ENCODE measurements around the gene DIS3L2. TPM values are rescaled to one million over a fixed set of nuclear protein-coding genes. Genes with fewer than 3 reads are reported as not detected.

Gene DIS3L2
- total RNA-seq, 3 donors from 2014 or later (not counting 1 experiment from before 2014, with no cell fraction given), result 56.4 to 63.6 (median 59.4) TPM

DNA sequence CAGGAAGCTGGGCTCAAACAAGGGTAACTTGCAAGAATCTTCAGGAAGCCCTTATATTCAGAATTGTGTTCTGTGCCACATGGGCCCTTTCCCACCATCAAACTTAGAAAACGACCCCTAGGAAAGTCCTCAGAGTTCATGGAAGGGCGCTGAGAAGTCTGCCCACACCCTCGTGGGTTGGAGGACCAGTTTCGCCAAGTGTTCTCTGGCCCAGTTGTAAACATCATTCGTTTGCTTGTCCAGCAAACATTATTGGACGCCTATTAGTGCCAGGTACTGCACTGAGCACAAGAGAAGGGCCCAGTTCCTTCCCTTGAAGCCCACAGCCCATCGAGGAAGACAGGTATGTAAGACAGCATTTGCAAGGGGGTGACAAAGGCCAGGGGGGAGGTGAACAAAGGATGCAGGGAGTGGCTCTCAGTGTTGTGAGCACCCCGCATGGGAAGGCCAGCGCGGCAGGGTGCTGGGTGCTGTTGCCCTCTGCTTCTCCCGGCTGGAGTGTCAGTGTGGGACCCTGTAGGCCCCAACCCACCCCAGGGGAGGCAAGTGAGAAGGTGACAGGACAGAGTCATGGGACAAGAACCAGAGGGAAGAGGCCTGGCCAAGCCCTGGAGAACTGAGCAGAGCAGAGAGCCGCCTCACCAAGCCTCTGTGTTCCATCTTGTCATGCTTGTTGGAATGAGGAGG is 356.8 kb downstream of the DIS3L2 start:
- no peaks in the 10 kb centered on the region for H3K36me3 Mint-ChIP-seq
- no peak for DNase-seq
- no peak for ATAC-seq

DNA sequence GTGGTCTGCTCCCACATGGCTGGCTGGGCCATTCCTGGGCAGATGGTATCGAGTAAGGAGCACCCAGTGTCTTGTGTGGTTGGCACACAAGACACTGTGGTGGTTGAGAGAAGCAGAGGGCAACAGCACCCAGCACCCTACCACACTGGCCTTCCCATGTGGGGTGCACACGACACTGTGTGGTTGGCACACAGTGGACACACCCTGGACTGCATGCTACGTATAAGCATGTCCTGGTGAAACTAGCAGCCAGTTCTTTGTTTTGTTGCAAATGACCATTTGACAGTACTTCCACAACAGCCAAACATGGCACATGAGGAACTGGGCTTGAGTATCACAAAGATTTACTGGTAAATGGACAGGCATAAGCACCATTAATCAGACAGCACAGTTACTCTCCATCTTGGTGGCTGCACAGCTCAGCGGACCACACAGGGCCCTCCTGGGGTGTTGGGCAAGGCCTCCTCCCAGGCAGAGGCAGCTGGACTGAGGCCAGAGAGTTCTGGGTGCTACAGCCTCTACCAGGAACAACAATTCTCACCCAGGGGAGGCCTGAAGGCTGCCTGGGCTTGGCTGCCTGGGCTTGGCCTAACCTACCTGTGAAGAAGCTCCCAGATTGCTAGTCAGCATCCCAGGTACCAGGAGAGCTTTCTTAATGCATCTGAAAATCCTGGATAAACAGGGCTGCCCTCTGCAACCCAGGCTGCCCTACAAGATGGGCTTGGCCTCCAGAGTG is 357.7 kb downstream of the DIS3L2 start:
- Histone ChIP-seq H3K36me3 (ENCODE audit: control insufficient read depth, insufficient read depth, low read length) (no peaks in the 10 kb centered on the region), H3K27me3 (ENCODE audit: control insufficient read depth, insufficient read depth, low read length) (no peaks in the 10 kb centered on the region), H3K9me3 (ENCODE audit: control insufficient read depth, insufficient read depth, low read length) (no peaks in the 10 kb centered on the region), H3K4me3 (ENCODE audit: low read length) (no peak overlapping the region), H3K27ac (ENCODE audit: low read length) (peak overlapping the region; percentile 49), H3K4me1 (ENCODE audit: control insufficient read depth, insufficient read depth, low read length) (peaks cover 92% of the 10 kb centered on the region)
- WGBS (ENCODE audit: insufficient coverage), result 45% methylated on average over 4 of the region's 4 CpGs
- intact Hi-C loops (cut with micrococcal nuclease), result no loop called here
- Mint-ChIP-seq H3K4me3 (peak overlapping the region; percentile 73), H3K4me1 (peaks cover 70 to 83% of the 10 kb centered on the region in 2 donors), H3K27ac (peak overlapping the region; percentile 99), H3K27me3 (ENCODE audit: low read depth in 2 of 2) (no peaks in the 10 kb centered on the region), H3K9me3 (no peaks in the 10 kb centered on the region), H3K36me3 (no peaks in the 10 kb centered on the region)
- TF ChIP-seq, protein P1, sequence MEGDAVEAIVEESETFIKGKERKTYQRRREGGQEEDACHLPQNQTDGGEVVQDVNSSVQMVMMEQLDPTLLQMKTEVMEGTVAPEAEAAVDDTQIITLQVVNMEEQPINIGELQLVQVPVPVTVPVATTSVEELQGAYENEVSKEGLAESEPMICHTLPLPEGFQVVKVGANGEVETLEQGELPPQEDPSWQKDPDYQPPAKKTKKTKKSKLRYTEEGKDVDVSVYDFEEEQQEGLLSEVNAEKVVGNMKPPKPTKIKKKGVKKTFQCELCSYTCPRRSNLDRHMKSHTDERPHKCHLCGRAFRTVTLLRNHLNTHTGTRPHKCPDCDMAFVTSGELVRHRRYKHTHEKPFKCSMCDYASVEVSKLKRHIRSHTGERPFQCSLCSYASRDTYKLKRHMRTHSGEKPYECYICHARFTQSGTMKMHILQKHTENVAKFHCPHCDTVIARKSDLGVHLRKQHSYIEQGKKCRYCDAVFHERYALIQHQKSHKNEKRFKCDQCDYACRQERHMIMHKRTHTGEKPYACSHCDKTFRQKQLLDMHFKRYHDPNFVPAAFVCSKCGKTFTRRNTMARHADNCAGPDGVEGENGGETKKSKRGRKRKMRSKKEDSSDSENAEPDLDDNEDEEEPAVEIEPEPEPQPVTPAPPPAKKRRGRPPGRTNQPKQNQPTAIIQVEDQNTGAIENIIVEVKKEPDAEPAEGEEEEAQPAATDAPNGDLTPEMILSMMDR (IDR thresholded peaks at IDR 0.05), result no peak
- no peak for ATAC-seq
- no peak for DNase-seq

More for the DNA sequence above, 356.8 kb downstream of the DIS3L2 start:
- Histone ChIP-seq H3K4me1 (ENCODE audit: control insufficient read depth, insufficient read depth, low read length) (peaks cover 99% of the 10 kb centered on the region), H3K9me3 (ENCODE audit: control insufficient read depth, insufficient read depth, low read length) (no peaks in the 10 kb centered on the region), H3K4me3 (ENCODE audit: low read length) (no peak overlapping the region), H3K36me3 (ENCODE audit: control insufficient read depth, insufficient read depth, low read length) (no peaks in the 10 kb centered on the region), H3K27ac (ENCODE audit: low read length) (peak overlapping the region; percentile 49), H3K27me3 (ENCODE audit: control insufficient read depth, insufficient read depth, low read length) (no peaks in the 10 kb centered on the region)
- Mint-ChIP-seq H3K4me1 (peaks cover 76 to 90% of the 10 kb centered on the region in 2 donors), H3K9me3 (no peaks in the 10 kb centered on the region), H3K27ac (peak overlapping the region; percentile 99), H3K4me3 (peak overlapping the region; percentile 73), H3K27me3 (ENCODE audit: low read depth in 2 of 2) (no peaks in the 10 kb centered on the region)
- TF ChIP-seq, protein P1 (IDR thresholded peaks at IDR 0.05), result no peak
- 95% methylated on average over 12 of the region's 12 CpGs for WGBS (ENCODE audit: insufficient coverage)
- intact Hi-C loops (cut with micrococcal nuclease), result no loop called here

DNA sequence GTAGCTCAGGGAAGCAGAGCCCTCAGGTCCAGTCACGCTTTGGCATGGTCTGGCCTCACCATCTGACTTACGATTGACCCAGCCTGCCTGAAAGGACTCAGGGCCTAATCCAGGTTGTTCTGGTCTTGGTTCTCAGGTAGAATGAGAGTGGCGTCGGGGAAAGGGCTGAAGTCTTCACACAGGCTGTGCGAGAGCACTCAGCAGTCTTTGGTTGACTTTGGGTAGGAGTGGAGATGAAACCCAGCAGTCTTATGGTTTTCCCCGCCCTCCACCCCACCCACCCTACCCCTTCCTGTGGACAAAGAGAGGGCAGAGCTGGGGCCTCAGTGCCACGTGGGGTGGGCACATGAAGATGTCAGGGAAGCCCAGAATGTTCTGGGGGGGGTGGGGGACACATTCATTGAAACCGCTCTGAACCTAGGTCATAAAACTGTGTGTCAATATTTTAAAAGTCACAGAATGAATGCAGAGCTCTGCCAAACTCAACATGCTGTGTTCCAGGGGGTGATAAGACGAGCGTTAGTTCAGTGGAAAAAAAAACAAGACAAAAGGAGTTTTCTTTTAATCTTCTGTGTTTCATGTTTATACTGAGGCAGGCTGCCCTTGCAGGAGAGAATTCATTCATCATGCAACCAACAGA is 358.4 kb downstream of the DIS3L2 start:
- Mint-ChIP-seq H3K4me1 (peaks cover 63 to 76% of the 10 kb centered on the region in 2 donors), H3K36me3 (no peaks in the 10 kb centered on the region), H3K27me3 (ENCODE audit: low read depth in 2 of 2) (no peaks in the 10 kb centered on the region), H3K9me3 (no peaks in the 10 kb centered on the region), H3K27ac (peak overlapping the region; percentile 99), H3K4me3 (peak overlapping the region; percentile 73)
- intact Hi-C loops (cut with micrococcal nuclease), result loop anchor here (10.0 kb wide), 1 partner anchor 185 kb away; no protein-coding TSS in a partner anchor
- no peak for ATAC-seq
- H3K36me3 ChIP-seq (ENCODE audit: control insufficient read depth, insufficient read depth, low read length), result no peaks in the 10 kb centered on the region
- no peak overlapping the region for H3K4me3 ChIP-seq (ENCODE audit: low read length)
- peak overlapping the region; percentile 49 for H3K27ac ChIP-seq (ENCODE audit: low read length)
- peaks cover 85% of the 10 kb centered on the region for H3K4me1 ChIP-seq (ENCODE audit: control insufficient read depth, insufficient read depth, low read length)
- no peaks in the 10 kb centered on the region for H3K9me3 ChIP-seq (ENCODE audit: control insufficient read depth, insufficient read depth, low read length)
- DNase-seq, result peak in 1 of 2 donors; percentile 36
- TF ChIP-seq, protein P1 (IDR thresholded peaks at IDR 0.05), result no peak
- 67% methylated on average over 7 of the region's 10 CpGs for WGBS (ENCODE audit: insufficient coverage)
- no peaks in the 10 kb centered on the region for H3K27me3 ChIP-seq (ENCODE audit: control insufficient read depth, insufficient read depth, low read length)
